Activated T-helper 17 cell treated with anti-CD3 and anti-CD28 coated beads, Interleukin-2, amount 50 U/mL, for 72 hours (primary cell): ENCODE measurements around the gene TBC1D10A. TPM values are rescaled to one million over a fixed set of nuclear protein-coding genes. Genes with fewer than 3 reads are reported as not detected.
A peak's percentile ranks its signal among the peaks of the same experiment; 100 is the strongest.

Experiments
- ATAC-seq: fragments of 150-1000 bp; cut with Tn5 transposase; replicated peaks from 2 replicates; pipeline ENCODE4 v1.10.0; 2021; ENCODE audit warnings: mild to moderate bottlenecking, moderate library complexity
- H3K27ac Mint-ChIP-seq: one replicate; pipeline ENCODE4 v1.8.0; 2022; ENCODE audit warnings: mixed read lengths
- H3K27me3 Mint-ChIP-seq: one replicate; pipeline ENCODE4 v1.8.0; 2022; ENCODE audit warnings: mixed read lengths
- H3K36me3 Mint-ChIP-seq: one replicate; pipeline ENCODE4 v1.8.0; 2022; ENCODE audit warnings: low read depth, mild to moderate bottlenecking, mixed read lengths
- H3K4me1 Mint-ChIP-seq: one replicate; pipeline ENCODE4 v1.8.0; 2022; ENCODE audit warnings: mixed read lengths
- H3K4me3 Mint-ChIP-seq: one replicate; pipeline ENCODE4 v1.8.0; 2022; ENCODE audit warnings: mild to moderate bottlenecking, mixed read lengths
- H3K9me3 Mint-ChIP-seq: one replicate; pipeline ENCODE4 v1.8.0; 2022; ENCODE audit warnings: mixed read lengths
- total RNA-seq, 2 donors: library from RNA; stranded (reverse); gene quantifications; one replicate each; pipeline ENCODE4 v1.2.3, GENCODE V29; 2022

Gene TBC1D10A
- total RNA-seq, 2 donors from 2014 or later = 26.9 to 41.2 TPM

DNA sequence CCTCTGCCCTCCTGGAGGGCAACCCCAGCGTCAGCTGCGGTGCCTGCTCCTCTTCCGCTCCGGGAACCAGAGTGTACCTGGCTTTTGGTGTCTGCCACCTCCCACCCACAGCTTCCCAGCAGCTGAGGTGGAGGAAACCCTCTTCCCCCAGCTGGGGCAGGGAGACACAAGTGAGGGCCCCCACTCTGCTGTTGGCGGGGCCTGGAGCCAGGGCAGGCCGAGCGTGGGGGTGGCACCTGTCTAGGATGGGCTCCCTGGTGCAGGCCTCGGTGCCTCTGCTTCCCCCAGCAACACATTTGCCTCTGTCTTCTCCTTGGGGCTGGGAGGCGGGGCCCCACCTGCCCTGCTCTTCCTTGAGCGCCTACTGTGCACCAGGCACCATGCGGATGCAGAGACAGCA is 66.5 kb downstream of the TBC1D10A start:
- Mint-ChIP-seq H3K27ac (no peak overlapping the region), H3K4me1 (peaks cover 22% of the 10 kb centered on the region)

DNA sequence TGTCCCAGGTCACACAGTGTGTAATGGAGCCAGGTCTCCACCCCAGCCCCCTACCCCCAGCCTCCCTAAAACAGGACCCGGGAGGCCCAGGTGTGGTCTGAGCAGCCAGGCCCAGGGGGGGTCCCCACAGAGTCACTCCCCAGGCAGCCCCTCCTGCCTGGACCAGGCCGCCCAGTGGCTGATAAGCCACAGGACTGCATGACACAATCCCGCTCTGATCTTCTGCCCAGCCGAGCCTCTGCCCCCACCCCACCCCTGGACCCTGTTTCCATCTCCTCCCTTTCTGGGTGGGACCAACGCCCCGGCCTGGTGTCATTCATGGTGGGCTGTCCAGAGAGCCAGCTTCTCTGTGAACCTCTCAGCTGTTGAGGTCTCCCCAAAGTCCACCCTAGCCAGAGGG is 72.4 kb downstream of the TBC1D10A start:
- no peak overlapping the region for H3K4me3 Mint-ChIP-seq
- H3K27ac Mint-ChIP-seq = no peak overlapping the region
- H3K4me1 Mint-ChIP-seq = peaks cover 7% of the 10 kb centered on the region
- no peak for ATAC-seq
- H3K27me3 Mint-ChIP-seq = no peaks in the 10 kb centered on the region
- no peaks in the 10 kb centered on the region for H3K36me3 Mint-ChIP-seq
- no peaks in the 10 kb centered on the region for H3K9me3 Mint-ChIP-seq

More for the DNA sequence above, 66.5 kb downstream of the TBC1D10A start:
- ATAC-seq = no peak
- peaks cover 35% of the 10 kb centered on the region for H3K36me3 Mint-ChIP-seq
- no peak overlapping the region for H3K4me3 Mint-ChIP-seq
- no peaks in the 10 kb centered on the region for H3K27me3 Mint-ChIP-seq
- H3K9me3 Mint-ChIP-seq = no peaks in the 10 kb centered on the region

DNA sequence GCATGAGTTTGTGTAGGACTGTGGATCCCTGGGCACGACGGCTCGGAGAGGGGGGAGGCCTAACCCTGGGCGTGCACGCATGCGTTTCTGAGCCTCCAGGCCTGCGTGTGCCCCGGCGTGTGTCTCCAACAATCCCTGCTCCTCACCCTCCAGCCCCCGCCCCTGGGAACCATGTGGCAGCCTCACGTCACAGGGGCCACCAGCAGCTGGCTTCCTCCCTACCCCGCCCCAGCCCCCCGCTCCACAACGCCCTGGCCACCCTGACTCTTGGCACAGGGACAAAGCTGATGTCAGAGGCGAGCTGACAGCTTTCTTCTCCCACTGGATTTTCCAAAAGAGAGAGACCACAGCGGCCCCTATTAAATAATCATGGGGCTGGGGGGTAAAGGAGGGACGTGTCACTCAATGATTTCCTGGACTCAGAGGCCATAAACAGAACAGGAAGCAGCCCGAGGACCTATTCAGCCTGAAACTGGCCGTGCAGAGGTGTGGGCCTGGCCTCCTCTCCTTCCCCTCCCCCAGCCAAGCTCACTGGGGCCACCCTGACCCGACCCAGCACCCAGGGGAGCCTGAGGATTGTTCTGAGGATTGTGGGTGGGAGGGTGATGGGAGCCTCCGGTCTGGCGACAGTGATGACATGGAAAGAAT is 73.4 kb downstream of the TBC1D10A start:
- no peak overlapping the region for H3K27ac Mint-ChIP-seq
- no peak for ATAC-seq
- no peaks in the 10 kb centered on the region for H3K9me3 Mint-ChIP-seq
- no peak overlapping the region for H3K4me3 Mint-ChIP-seq
- no peaks in the 10 kb centered on the region for H3K36me3 Mint-ChIP-seq
- H3K27me3 Mint-ChIP-seq = no peaks in the 10 kb centered on the region
- peaks cover 11% of the 10 kb centered on the region for H3K4me1 Mint-ChIP-seq

GRCh38 chr22:30252411-30253204 is 74.1 kb downstream of the TBC1D10A start:
- Mint-ChIP-seq H3K4me1 (peaks cover 14% of the 10 kb centered on the region), H3K27ac (no peak overlapping the region), H3K9me3 (no peaks in the 10 kb centered on the region), H3K36me3 (no peaks in the 10 kb centered on the region), H3K27me3 (no peaks in the 10 kb centered on the region), H3K4me3 (no peak overlapping the region)
- ATAC-seq = no peak

GRCh38 chr22:30251711-30252110 is 75.0 kb downstream of the TBC1D10A start:
- H3K4me3 Mint-ChIP-seq = no peak overlapping the region
- H3K9me3 Mint-ChIP-seq = no peaks in the 10 kb centered on the region
- no peaks in the 10 kb centered on the region for H3K27me3 Mint-ChIP-seq
- no peak overlapping the region for H3K27ac Mint-ChIP-seq
- ATAC-seq = no peak
- H3K4me1 Mint-ChIP-seq = peaks cover 18% of the 10 kb centered on the region
- peaks cover 2% of the 10 kb centered on the region for H3K36me3 Mint-ChIP-seq

- H3K4me3 Mint-ChIP-seq = peak overlapping the region; percentile 54
- H3K27me3 Mint-ChIP-seq = no peaks in the 10 kb centered on the region
- peak overlapping the region; percentile 36 for H3K27ac Mint-ChIP-seq
- peak; percentile 80 for ATAC-seq
- H3K4me1 Mint-ChIP-seq = peaks cover 22% of the 10 kb centered on the region
- no peaks in the 10 kb centered on the region for H3K9me3 Mint-ChIP-seq
- H3K36me3 Mint-ChIP-seq = peaks cover 12% of the 10 kb centered on the region
Measured at GRCh38 chr22:30250661-30251267, 76.0 kb downstream of the TBC1D10A start.

DNA sequence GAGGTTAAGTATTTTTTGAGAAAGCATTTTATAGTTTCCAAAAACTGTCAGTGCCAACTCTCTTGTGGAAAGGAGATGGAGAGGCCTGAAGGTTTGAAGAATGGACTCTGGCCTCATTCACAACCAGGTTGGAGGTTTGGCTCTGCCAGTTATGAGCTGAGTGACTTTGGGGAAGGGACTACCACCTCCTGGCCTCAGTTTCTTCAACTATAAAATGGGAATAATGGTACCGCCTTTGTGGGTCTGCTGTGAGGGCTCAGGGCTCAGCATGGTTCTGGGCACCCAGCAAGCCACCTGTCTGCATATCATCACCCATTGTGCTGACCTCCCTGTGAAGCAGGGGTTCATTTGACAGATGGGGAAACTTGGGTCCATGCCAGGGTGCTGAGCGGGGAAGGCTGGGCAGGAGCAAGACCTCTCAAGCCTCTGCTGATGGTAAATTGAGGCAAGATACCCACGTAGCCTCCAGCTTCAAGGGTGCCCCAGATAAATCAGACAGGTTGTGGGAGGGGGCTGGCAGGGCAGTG is 76.6 kb downstream of the TBC1D10A start:
- peak overlapping the region; percentile 36 for H3K27ac Mint-ChIP-seq
- H3K4me1 Mint-ChIP-seq = peaks cover 22% of the 10 kb centered on the region
- no peaks in the 10 kb centered on the region for H3K9me3 Mint-ChIP-seq
- H3K4me3 Mint-ChIP-seq = peak overlapping the region; percentile 54
- no peaks in the 10 kb centered on the region for H3K27me3 Mint-ChIP-seq
- ATAC-seq = no peak
- H3K36me3 Mint-ChIP-seq = peaks cover 18% of the 10 kb centered on the region

- Mint-ChIP-seq H3K9me3 (no peaks in the 10 kb centered on the region), H3K27ac (peak overlapping the region; percentile 36), H3K4me1 (peaks cover 22% of the 10 kb centered on the region), H3K27me3 (no peaks in the 10 kb centered on the region), H3K36me3 (peaks cover 26% of the 10 kb centered on the region), H3K4me3 (peak overlapping the region; percentile 54)
- no peak for ATAC-seq
Measured at GRCh38 chr22:30249049-30250038, 77.4 kb downstream of the TBC1D10A start.

DNA sequence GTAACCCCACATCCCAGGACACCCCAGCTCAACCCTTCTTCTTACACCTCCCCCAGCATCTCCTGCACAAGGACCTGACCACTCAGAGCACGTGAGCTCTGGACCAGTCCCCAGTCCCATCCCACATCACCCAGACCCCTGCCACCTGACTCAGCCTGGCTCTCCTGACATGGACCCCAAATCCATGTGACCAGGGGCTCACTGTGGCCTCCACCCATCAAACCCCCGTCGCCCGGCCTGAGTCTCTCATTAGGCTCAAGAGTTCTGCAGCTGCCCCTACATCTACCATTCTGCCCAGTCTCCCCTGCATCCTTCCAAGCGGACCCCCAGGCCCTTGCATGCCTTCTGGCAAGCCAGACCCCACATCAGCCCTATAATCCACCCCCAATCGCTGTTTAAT is 78.3 kb downstream of the TBC1D10A start:
- H3K4me3 Mint-ChIP-seq = peak overlapping the region; percentile 80
- peaks cover 22% of the 10 kb centered on the region for H3K4me1 Mint-ChIP-seq

GRCh38 chr22:30247974-30248373 is 78.8 kb downstream of the TBC1D10A start:
- peaks cover 40% of the 10 kb centered on the region for H3K36me3 Mint-ChIP-seq
- H3K27me3 Mint-ChIP-seq = no peaks in the 10 kb centered on the region
- peak overlapping the region; percentile 80 for H3K4me3 Mint-ChIP-seq
- ATAC-seq = no peak
- H3K4me1 Mint-ChIP-seq = peaks cover 22% of the 10 kb centered on the region
- peak overlapping the region; percentile 32 for H3K27ac Mint-ChIP-seq
- no peaks in the 10 kb centered on the region for H3K9me3 Mint-ChIP-seq

More for the DNA sequence above, 78.3 kb downstream of the TBC1D10A start:
- H3K36me3 Mint-ChIP-seq = peaks cover 35% of the 10 kb centered on the region
- ATAC-seq = no peak
- no peaks in the 10 kb centered on the region for H3K9me3 Mint-ChIP-seq
- H3K27ac Mint-ChIP-seq = peak overlapping the region; percentile 32
- no peaks in the 10 kb centered on the region for H3K27me3 Mint-ChIP-seq

GRCh38 chr22:30247561-30247960 is 79.2 kb downstream of the TBC1D10A start:
- H3K36me3 Mint-ChIP-seq = peaks cover 44% of the 10 kb centered on the region

DNA sequence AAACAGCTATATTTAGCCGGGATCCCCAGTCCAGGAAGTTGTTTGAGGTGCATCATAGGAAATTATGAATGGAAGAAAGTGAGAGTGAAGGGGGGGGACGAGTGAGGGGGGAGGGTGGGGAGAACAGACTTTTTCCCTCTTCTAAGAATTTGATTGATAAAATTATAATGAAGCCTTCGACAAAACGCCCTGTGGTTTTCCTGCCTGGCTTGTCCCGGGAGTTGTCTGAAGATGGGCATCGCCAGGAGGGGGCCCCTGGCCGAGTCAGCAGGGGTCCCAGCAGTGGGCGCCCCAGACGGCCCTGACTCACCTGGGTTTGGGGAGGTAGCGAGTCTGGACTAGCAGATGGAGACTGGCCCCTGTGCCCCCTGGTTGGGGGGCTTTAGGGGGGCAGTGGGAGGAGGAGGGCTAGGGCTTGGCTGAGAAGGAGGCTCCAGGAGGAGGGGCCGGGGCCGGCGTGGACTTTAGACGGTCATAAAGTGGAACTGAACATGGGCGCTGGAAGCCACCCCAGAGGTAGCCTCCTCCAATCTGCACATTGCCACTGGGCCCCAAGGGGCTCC is 79.8 kb downstream of the TBC1D10A start:
- no peaks in the 10 kb centered on the region for H3K27me3 Mint-ChIP-seq
- peak overlapping the region; percentile 80 for H3K4me3 Mint-ChIP-seq
- H3K9me3 Mint-ChIP-seq = no peaks in the 10 kb centered on the region
- no peak for ATAC-seq
- peaks cover 20% of the 10 kb centered on the region for H3K4me1 Mint-ChIP-seq
- peak overlapping the region; percentile 70 for H3K27ac Mint-ChIP-seq
- H3K36me3 Mint-ChIP-seq = peaks cover 51% of the 10 kb centered on the region

More at GRCh38 chr22:30247561-30247960, 79.2 kb downstream of the TBC1D10A start:
- no peaks in the 10 kb centered on the region for H3K9me3 Mint-ChIP-seq
- no peaks in the 10 kb centered on the region for H3K27me3 Mint-ChIP-seq
- H3K27ac Mint-ChIP-seq = peak overlapping the region; percentile 52
- H3K4me1 Mint-ChIP-seq = peaks cover 21% of the 10 kb centered on the region
- no peak for ATAC-seq
- peak overlapping the region; percentile 80 for H3K4me3 Mint-ChIP-seq

- Mint-ChIP-seq H3K36me3 (peaks cover 57% of the 10 kb centered on the region), H3K9me3 (no peaks in the 10 kb centered on the region), H3K4me3 (peak within 1 kb of the TSS; percentile 80), H3K27me3 (no peaks in the 10 kb centered on the region), H3K27ac (peak within 1 kb of the TSS; percentile 70), H3K4me1 (peaks cover 20% of the 10 kb centered on the region)
- peak; percentile 57 for ATAC-seq
Measured at GRCh38 chr22:30245985-30246813, 80.5 kb downstream of the TBC1D10A start, which contains the start of gene LIF. Gene LIF, minus strand, starts transcription at chr22:30246759. Its CDS starts 64 bp downstream, at chr22:30246695.
